Inferior parietal cortex (tissue), 1 donor: ENCODE results near the gene TBC1D22A.

Experiments used
- DNase-seq: peaks from one replicate; pipeline ENCODE4 v3.0.0-alpha.2; 2016; ENCODE audit errors: extremely low spot score

The TBC1D22A gene

DNA sequence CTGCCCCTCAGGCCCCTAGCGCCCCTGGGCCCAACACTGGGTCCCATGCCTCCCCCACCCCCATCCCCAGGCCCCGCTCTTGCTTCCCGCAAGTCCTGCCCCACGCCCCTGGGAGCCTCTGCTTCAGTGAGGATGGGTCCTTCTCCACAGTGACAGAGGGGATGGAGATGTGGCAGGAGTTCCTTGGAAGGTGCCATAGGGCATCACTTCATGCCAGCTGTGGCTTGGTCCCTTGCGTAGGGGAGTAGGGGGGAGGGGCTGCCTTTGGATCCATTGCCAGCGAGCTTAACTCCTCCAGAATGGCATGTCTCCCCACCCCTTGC is 9.5 kb upstream of the TBC1D22A start:
- no peak for DNase-seq

DNA sequence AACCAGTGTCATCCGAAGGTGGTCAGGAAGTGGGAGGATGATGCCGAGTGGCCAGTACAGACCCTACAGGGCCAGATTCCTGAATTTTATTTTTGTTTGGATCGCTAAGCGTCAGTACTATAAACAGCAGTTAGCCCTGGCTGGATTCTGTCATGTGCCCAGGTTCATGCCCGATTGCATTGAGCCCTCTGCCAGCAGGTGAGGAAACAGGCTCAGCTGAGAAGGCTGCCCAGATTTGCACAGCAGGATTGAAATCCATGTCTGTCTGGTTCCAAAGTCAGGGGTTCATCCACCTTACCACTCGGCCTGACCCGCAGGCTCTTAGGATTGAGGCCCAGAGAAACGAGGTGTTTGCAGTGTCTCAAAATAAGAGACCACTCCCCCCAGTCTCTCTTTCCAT is 9.1 kb upstream of the TBC1D22A start:
- DNase-seq, result no peak

DNA sequence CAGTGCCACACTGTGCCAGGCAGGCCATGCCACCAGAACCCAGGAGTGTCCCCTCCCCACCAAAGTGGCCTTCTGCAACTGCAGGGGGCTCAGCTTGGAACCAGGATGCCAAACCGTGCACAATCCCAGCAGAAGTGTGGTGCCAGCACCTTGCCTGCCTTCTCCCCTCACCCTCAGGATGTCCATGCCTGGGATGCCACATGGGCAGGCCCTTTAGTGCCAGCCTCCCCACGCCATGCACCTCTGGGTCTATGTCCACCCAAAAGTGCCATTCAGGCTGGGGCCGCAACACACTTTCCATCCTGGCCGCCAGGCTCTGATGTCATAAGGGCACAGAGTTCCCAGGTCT is 8.7 kb upstream of the TBC1D22A start:
- DNase-seq, result no peak

DNA sequence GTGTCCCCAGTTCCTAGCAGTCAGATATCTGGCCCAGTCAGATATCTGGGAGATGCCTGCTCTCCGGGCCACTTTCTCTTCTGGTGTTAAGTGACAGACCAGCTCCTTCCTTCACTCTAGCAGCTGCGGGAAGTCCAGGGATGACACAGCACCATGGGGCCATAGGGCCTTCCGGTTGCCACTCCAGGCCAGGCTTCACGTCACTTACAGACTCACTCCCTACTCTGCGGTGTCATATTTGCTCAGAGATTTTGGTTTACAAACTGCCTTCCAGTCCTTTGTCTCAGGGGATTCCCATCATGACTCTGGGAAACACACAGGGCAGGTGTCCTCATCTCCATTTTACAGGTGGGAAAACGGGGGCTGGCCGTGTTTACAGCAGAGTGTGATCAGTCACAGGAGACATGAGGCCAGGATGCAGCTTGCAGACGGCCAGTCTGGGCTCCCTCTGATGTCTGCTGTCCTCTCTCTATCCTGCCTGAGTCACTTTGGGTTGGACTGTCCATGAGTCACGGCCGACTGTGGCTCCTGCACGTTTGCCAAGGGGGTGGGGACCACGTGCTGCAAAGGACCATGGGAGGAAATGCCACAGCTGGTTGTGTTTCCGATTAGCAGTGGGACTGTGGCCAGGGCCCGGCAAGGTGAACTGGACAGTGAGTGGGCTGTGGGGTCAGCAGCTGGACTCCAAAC is 8.2 kb upstream of the TBC1D22A start:
- no peak for DNase-seq

DNA sequence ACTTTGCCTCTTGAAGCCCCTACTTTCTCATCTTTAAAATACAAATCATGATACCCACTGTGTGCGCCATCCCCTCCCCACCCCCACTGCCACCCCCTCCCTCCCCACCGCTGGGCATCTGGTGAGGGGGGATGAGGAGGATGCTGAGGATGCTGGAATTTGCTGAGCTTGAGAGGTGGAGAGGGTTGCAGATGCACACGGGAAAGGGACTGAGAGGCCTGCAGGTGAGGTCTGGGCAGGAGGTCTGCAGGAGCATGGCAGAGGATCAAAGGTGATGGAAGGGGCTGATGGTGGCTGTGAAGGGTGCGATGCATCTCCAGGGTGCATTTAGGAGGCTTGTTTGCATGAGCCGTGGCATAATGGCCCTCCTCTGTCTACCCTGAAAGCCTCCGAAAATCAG is 7.6 kb upstream of the TBC1D22A start:
- DNase-seq, result no peak

DNA sequence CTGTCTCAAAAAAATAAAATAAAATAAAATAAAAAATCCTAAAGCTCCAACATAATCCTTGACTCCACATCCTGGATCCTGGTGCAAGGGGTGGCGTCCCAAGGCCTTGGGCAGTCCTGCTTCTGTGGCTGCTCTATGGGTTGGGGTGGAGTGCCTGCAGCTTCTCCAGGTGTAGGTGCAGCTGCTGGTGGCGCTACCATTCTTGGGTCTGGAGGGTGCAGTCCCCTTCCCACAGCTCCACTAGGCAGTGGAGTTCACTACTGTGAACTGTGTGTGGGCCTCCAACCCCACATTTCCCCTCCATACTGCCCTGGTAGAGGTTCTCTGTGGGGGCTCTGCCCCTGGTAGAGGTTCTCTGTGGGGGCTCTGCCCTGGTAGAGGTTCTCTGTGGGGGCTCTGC is 6.9 kb upstream of the TBC1D22A start:
- DNase-seq, result no peak

DNA sequence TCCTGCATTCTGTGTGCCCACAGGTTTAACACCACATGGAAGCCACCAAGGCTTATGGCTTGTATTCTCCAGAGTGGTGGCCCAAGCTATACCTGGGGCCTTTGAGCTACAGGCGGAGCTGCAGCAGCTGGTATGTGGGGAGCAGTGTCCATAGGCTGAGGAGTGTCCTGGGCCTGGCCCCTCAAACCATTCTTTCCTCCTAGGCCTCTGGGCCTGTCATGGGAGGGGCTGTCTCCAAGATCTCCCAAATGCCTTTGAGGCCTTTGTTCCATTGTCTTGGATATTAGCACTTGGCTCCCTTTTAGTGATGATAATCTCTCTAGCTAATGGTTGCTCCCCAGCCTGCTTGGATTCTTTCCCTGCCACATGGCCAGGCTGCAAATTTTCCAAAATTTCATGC is 6.4 kb upstream of the TBC1D22A start:
- DNase-seq, result no peak

DNA sequence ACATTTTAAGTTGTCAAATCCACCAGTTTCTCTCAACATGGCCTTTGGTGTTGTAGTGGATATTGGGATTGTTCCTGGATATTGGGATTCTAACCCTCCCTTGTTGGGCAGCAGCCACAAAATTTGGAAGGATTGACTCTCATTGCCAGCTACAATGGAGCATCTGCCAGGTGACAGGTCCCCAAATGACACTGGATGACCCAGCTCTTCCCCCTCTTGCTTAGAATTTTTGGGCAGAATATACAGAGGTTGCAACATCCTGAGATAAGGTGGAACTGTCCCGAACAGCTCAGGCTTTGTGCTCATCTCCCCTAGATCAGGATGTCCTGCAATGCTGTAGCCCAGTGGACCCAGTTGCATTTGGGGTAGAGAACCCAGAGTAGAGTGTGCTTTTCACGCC is 5.3 kb upstream of the TBC1D22A start:
- DNase-seq, result no peak

DNA sequence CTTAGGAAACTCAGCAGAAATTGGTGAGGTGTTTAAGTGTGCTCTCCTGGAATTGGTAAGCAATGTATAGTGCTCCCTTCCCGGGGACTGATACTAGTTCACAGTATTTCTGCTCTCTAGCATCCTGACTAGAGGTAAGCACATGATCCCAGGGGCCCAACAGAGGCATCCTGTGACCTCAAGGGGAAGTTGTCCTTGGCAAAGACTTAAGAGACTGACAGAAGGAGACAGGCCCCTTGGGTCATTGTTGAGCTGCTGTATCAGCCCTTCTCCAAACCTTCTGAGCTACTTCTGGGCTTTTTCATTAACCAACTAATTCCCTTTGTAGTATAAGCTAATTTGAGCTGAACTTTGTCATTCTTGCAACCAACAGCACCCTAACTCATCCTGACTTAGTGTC is 4.3 kb upstream of the TBC1D22A start:
- no peak for DNase-seq

DNA sequence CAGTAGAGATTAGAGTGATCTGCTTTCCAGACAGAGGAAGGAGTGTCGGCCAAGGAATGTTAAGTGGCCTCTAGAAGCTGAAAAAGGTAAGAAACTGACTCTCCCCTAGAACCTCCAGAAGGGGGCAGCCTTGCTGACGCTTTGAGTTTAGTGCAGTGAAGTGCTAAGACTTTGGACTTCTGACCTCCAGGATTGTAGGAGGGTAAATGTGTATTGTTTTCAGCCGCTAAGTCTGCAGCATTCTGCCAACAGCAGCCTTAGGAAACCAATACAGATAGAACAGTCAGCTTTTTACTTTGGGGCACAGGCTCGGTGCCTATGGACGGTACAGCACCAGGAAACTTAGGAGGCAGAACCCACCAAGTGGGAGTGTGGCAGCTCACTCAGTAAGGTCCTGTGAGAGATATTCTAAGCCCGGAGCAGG is 3.6 kb upstream of the TBC1D22A start:
- peak; percentile 78 for DNase-seq

DNA sequence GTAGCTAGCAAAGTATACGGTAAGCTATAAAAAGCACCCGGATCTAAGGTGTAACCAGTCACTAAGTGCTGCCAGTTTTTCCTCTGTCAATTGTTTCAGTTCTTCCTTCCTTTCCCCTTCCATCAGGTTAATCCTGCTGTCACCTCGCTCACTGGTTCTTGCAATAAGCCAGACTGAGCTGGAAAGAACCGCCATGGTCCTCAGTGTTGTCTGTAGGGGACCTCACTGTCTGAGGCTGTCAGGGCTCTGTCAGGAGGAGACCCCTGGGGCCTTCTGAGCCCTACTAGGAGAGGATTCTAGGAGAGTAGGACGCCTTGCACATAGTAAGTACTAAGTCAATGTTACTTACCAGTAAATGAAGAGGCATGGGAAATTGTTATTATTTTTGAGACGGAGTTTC is 1.4 kb upstream of the TBC1D22A start:
- DNase-seq, result no peak

DNA sequence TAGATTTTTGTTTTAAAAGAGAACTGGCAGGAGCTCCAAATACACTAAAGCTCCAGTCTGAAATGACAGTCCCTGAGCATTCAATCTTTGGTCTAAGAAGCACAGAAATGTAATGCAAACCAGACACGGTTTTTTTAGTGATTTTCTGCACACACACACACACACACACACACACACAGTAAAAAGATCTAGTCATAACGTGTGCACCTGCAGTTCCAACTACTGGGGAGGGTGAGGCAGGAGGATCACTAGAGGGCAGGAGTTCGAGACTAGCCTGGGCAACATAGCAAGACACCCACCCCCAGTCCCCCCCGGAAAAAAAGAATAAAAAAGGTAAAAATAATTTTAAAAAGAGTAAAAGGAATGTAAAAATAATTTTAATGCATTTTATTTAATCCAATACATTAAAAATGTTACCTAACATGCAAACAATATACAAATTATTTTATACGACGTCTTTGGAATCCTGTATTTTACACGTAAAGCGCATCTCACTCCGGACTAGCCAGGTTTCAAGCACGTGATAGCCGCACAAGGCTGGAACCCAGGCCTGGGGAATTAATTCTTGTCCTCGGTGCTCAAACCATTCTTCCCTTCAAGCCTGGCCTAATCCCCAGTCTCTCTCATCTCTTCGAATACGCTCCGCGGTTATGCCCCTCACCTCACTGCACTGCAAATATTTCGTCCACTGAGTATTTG is 762 bp upstream of the TBC1D22A start:
- DNase-seq, result no peak

DNA sequence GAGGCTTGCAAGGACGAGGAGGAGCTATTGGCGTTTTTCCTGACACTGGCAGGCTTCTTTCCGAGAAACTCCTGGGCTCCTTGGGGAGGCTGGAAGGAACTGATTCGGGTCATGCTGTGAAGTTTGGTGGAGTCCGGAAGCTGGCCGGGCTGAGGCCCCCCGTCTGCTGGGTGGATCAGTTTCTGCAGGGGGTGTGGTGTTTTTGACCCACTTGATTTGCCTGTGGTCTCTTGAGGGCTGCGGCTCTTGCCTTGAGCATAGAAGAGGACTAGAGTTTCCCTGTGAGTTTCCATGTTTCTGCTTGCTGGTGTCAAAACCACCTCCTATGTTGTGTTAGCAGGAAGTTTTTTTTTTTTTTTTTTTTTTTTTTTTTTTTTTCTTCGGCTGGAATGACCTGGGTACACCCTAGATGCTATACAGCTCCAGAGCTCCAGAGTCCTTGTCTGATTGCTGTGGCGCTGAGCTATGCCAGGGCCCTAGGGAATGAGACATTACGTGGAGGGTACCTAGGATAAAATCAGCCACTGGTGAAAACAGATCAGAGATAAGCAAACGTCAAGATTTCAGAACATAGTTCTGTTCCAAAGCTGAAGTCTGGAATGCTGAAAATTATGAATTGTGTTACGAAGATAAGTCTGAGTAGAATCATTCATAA is 728 bp downstream of the TBC1D22A start:
- no peak for DNase-seq

DNA sequence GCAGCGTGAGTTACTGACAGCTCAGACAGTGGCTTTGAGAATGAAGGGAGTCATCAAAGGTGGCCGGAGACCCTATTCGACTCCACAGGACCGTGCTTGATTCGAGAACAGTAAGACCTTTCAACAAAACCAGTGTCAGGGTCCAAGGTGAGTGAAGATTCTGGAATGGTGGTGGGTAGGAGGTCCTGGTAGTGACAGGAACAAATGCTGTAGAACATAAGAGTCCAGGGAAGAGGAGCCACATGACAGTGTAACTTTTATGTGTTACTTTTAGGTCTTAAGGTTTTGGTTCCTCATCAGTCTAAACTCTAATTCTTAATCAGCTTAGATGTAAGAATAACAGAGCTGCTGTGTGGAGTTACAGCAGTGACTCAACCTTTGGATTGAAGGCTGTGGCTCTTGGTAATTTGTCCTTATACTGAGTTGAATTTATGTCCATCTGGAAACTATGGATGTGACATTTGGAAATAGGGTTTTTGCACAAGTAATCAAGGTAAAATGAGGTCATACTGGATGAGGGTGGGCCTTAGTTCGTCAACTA is 1.8 kb downstream of the TBC1D22A start:
- no peak for DNase-seq

DNA sequence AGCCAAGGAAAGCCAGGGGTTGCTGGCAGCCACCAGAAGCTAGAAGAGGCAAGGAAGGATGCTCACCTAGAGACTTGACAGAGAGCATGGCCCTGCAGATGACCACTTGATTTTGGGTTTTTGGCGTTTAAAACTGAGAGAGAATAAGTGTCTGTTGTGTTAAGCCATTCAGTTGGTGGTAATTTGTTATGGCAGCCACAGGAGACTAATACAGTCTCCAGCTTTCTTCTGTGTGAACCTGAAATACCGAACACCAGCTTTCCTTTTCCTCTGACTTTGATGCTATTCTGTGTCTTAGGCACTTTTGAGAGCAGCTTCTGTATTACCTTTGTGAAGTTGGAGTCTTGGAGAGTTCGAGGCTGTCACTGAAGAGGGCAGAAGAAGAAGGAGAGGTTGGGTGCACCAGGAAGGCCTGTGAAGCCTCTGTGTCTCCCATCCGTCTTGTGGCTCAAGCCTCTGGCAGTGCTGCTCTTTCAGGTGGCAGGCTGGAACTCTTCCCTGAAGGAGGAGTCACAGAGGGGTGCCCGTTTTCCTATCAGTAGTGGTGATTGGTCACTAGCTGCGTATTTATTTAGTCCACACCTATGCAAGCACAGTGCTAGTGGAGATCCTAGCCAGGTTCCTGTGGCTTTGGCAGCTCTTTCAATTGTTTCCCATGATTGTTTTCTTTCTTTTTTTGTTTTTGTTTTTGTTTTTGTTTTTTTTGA is 2.5 kb downstream of the TBC1D22A start:
- DNase-seq, result no peak

DNA sequence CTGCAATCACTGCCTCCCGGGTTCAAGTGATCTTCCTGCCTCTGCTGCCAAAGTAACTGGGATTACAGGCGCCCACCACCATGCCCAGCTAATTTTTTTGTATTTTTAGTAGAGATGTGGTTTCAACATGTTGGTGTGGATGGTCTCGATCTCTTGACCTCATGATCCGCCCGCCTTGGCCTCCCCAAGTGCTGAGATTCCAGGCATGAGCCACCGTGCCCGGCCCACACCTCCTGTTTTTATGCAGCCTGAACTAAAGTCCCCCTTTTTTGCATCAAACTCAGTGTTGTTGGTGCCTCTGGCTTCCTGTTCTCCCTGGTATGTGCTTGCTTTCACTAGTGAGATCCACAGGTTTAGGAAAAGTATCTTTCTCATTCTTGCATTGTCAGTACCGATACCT is 4.2 kb downstream of the TBC1D22A start:
- no peak for DNase-seq

DNA sequence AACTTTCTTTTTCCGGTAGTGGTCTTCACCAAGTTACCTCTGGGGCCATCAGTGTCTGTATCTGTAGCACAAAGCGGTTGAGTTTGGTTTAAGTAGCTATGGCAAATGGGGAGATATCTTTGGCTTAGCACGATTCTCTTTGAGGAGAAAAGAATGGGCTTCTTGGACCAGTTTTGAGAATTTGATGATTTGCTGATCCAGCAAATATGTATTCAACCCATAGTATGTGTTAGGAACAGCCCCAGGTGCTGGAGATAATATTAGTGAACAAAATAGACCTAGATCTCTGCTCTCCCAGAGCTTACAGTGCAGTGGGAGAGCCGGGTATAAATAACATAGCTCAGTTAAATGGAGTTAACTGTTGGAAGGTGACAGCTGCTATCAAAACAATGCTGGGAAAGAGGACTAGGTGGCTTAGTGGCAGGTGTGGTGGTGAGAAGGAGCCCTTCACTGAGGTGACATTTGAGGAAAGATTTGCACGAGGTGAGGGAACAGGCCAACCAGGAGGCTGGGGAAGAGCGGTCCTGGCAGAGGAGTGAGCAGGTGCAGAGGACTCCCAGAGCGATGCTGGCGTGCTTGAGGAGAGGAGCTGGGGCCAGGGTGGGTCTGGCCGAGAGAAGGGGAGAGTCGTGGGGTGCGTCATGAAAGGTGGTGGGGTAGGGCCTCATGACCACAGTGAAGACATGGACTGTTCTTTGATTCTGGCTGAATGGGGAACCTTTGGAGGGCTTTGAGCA is 5.0 kb downstream of the TBC1D22A start:
- no peak for DNase-seq

DNA sequence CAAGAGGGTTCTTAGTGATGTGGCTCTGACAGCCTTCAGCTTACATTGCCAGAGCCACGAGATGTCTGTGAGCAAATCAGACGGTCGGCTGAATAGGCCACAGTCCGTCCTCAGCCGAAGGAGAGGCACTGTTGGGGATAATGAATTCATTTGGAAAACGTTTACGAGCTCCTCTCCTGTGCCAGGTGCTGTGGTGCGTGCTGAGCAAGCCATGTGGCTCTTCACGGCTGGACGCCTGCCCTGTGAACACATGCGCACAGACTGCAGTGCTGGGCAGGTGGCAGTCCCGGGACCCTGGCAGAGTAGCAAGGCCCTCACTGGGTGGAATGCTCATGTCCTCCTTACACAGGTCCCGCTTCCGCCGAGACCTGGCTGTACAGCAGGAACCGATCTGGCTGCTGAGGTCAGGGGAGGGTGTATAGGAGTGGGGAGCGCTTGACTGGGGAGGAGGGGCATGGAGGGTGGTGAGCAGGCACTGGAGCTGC is 6.8 kb downstream of the TBC1D22A start:
- no peak for DNase-seq

DNA sequence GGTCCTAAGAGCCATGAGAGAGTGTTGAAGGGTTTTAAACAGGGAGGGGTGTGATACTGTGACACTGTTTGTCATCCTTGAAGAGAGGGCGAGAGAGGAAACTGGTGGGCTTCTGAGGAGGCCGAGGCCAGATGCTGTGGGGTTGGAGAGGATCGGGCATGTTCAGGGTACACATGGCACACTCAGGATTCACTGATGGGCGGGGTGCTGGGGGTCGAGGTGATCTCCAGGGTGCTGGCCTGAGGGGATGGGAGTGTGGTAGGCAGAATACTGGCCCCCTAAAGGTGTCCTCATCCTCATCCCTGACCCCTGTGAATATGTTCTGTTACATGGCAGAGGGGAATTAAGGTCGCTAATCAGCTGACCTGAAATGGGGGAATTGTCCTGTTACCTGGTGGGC is 7.3 kb downstream of the TBC1D22A start:
- no peak for DNase-seq

DNA sequence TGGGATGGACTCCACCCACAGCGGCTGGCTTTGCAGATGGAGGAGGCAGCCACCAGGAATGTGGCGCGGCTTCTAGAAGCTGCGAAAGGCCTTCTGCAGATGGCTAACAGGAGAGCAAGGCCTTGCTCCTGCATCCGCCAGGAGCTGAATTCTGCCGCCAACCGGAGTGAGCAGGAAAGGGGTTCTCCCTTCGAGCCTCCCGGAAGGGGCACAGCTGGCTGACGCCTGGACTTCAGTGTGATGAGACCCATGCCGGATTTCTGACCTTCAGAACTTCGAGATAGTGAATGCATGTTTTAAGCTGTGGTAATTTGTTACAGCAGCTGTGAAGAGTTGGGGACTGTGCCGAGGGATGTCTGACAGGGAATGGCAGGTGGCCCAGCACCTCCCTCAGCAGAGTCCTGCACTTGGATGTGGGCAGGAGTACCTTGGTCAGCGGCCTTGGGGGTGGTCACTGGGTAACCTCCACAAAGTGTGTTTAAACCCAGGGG is 7.7 kb downstream of the TBC1D22A start:
- DNase-seq, result no peak

DNA sequence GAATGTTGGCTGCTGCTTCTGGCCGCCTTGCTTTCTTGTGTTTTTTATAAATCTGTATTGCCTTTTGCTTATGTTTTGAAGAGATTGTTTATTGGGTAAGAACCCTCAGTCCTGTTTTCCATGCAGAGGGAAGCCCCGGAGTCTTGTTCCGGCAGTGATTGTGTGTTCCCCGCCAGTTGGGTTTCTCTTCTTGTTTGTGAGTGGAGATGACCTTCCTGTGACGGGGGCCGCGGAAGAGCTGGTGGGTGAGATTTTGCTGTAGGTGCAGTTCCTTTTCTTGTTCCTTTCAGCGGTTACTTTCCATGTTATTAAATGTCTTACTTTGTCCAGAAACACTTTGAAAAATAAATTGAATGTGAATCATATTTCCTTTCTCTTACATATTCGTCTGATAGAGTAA is 8.3 kb downstream of the TBC1D22A start:
- DNase-seq, result no peak

DNA sequence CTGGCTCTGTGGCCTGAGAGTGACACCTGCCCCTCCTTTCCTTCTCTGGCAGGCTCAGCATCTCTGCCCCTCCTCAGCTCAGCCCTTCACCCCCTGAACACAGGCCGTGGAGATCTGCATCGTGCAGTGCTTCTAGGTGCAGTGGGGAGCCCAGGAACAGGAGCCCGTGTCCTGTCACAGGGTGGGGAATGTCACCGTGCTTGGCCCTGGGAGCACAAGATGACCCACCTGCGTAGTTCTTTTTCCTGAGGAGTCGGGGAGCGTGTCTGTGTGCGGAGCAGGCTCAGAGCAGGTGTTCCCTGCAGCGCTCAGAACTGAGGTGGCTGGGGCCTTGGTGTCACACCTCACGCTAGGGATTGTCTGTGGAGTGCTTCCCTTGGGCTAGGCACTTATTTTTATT is 10.6 kb downstream of the TBC1D22A start:
- DNase-seq, result no peak
